Measurements from ENCODE around the gene MOB2. TPM values are rescaled to one million over a fixed set of nuclear protein-coding genes. Genes with fewer than 3 reads are reported as not detected.

Gene MOB2
- total RNA-seq, 2 experiments from 2014 or later = 22.4 to 27.5 TPM

DNA sequence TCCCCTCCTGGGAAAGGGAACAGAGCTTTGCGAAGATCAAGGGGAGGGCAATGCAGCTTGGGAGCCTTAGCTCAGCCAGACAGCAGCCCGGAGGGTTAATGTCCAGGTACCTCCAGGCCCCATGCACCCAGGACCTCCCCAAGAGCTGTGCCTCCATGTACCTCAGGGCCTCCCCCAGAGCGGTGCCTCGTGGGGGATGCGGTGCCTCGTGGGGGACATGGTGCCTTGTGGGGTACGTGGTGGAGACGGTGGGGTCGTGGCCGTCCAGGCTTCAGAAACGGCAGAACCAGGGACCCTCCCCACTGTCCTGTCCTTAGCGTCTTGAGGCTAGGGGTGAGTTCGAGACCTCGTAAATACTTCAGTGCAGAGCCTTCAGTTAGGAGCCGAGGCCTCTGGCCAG is 63.6 kb downstream of the MOB2 start:
- Histone ChIP-seq H3K79me2 (ENCODE audit: insufficient read depth, low read depth, low read length) (no peaks in the 10 kb centered on the region), H3K9me2 (ENCODE audit: insufficient read depth, low read length) (no peaks in the 10 kb centered on the region), H3K27ac (ENCODE audit: low read depth, low read length, poor library complexity, severe bottlenecking) (no peak overlapping the region), H3K9me3 (ENCODE audit: low read length) (peaks cover 10% of the 10 kb centered on the region; the same call in 1 of the 2 replicates), H4K20me1 (ENCODE audit: insufficient read depth, low read length) (no peaks in the 10 kb centered on the region), H3K36me3 (ENCODE audit: insufficient read depth, low read length) (no peaks in the 10 kb centered on the region), H3K4me2 (ENCODE audit: low read length) (no peak overlapping the region), H3K4me3 (ENCODE audit: low read depth, low read length, poor library complexity, severe bottlenecking) (no peak overlapping the region), H3K4me1 (ENCODE audit: insufficient read depth, low read length, poor library complexity, severe bottlenecking) (no peaks in the 10 kb centered on the region), H2AFZ (ENCODE audit: low read length) (no peak overlapping the region)
- no peak for DNase-seq (ENCODE audit: low spot score)
- CTCF ChIA-PET (ENCODE audit: unreplicated experiment) = no interaction called here
- TF ChIP-seq EZH2phosphoT487 (IDR thresholded peaks at IDR 0.05; ENCODE audit: borderline replicate concordance, low read depth, low read length) = no peak
- TF ChIP-seq, protein P1, sequence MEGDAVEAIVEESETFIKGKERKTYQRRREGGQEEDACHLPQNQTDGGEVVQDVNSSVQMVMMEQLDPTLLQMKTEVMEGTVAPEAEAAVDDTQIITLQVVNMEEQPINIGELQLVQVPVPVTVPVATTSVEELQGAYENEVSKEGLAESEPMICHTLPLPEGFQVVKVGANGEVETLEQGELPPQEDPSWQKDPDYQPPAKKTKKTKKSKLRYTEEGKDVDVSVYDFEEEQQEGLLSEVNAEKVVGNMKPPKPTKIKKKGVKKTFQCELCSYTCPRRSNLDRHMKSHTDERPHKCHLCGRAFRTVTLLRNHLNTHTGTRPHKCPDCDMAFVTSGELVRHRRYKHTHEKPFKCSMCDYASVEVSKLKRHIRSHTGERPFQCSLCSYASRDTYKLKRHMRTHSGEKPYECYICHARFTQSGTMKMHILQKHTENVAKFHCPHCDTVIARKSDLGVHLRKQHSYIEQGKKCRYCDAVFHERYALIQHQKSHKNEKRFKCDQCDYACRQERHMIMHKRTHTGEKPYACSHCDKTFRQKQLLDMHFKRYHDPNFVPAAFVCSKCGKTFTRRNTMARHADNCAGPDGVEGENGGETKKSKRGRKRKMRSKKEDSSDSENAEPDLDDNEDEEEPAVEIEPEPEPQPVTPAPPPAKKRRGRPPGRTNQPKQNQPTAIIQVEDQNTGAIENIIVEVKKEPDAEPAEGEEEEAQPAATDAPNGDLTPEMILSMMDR (conservative IDR thresholded peaks at IDR 0.05; ENCODE audit: low read length) = no peak
- intact Hi-C loops (cut with micrococcal nuclease; ENCODE audit: unreplicated experiment) = no loop called here
- no TSS peak for BruUV-seq (replicated peaks)
- POLR2A ChIA-PET = no interaction called here

- peaks cover 10% of the 10 kb centered on the region; the same call in 1 of the 2 replicates for H3K9me3 ChIP-seq (ENCODE audit: low read length)
- BruUV-seq (replicated peaks) = no TSS peak
- no peak overlapping the region for H3K4me3 ChIP-seq (ENCODE audit: low read depth, low read length, poor library complexity, severe bottlenecking)
- no peak overlapping the region for H3K4me2 ChIP-seq (ENCODE audit: low read length)
- no peaks in the 10 kb centered on the region for H3K9me2 ChIP-seq (ENCODE audit: insufficient read depth, low read length)
- no peak for DNase-seq (ENCODE audit: low spot score)
- no peak overlapping the region for H2AFZ ChIP-seq (ENCODE audit: low read length)
- ChIA-PET CTCF (ENCODE audit: unreplicated experiment) (no interaction called here), POLR2A (no interaction called here)
- H3K27ac ChIP-seq (ENCODE audit: low read depth, low read length, poor library complexity, severe bottlenecking) = no peak overlapping the region
- intact Hi-C loops (cut with micrococcal nuclease; ENCODE audit: unreplicated experiment) = no loop called here
- H4K20me1 ChIP-seq (ENCODE audit: insufficient read depth, low read length) = no peaks in the 10 kb centered on the region
- TF ChIP-seq, protein P1 (conservative IDR thresholded peaks at IDR 0.05; ENCODE audit: low read length) = no peak
- no peak for TF ChIP-seq EZH2phosphoT487 (IDR thresholded peaks at IDR 0.05; ENCODE audit: borderline replicate concordance, low read depth, low read length)
- H3K4me1 ChIP-seq (ENCODE audit: insufficient read depth, low read length, poor library complexity, severe bottlenecking) = no peaks in the 10 kb centered on the region
- H3K79me2 ChIP-seq (ENCODE audit: insufficient read depth, low read depth, low read length) = no peaks in the 10 kb centered on the region
- no peaks in the 10 kb centered on the region for H3K36me3 ChIP-seq (ENCODE audit: insufficient read depth, low read length)
Observed at GRCh38 chr11:1422481-1422880, 64.1 kb downstream of the MOB2 start.

DNA sequence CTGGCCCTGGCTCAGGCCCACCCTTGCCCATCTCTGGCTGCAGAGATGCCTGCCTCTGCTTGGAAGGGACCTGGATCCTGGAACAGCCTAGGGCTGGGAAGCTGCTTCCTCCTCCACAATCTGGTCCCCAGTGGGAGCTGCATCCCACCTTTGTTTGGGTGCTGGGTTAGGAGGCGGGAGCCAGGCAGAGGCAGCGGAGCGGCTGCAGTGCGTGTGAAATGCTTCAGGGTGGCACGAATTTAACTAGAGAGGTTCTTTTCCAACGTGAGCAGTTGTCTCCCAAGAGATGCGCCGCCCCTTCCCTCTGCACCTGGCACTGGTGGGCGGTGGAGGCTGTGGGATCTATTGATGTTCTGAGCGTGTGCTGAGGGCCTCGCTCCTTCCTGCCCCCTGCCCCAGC is 65.3 kb downstream of the MOB2 start:
- no peak overlapping the region for H2AFZ ChIP-seq (ENCODE audit: low read length)
- no TSS peak for BruUV-seq (replicated peaks)
- no peaks in the 10 kb centered on the region for H3K9me2 ChIP-seq (ENCODE audit: insufficient read depth, low read length)
- TF ChIP-seq EZH2phosphoT487 (IDR thresholded peaks at IDR 0.05; ENCODE audit: borderline replicate concordance, low read depth, low read length) = no peak
- TF ChIP-seq, protein P1 (conservative IDR thresholded peaks at IDR 0.05; ENCODE audit: low read length) = no peak
- no peaks in the 10 kb centered on the region for H4K20me1 ChIP-seq (ENCODE audit: insufficient read depth, low read length)
- H3K9me3 ChIP-seq (ENCODE audit: low read length) = peaks cover 21% of the 10 kb centered on the region; the same call in 1 of the 2 replicates
- ChIA-PET POLR2A (no interaction called here), CTCF (ENCODE audit: unreplicated experiment) (no interaction called here)
- H3K4me3 ChIP-seq (ENCODE audit: low read depth, low read length, poor library complexity, severe bottlenecking) = no peak overlapping the region
- no peaks in the 10 kb centered on the region for H3K79me2 ChIP-seq (ENCODE audit: insufficient read depth, low read depth, low read length)
- DNase-seq (ENCODE audit: low spot score) = no peak
- no peaks in the 10 kb centered on the region for H3K36me3 ChIP-seq (ENCODE audit: insufficient read depth, low read length)
- intact Hi-C loops (cut with micrococcal nuclease; ENCODE audit: unreplicated experiment) = no loop called here
- H3K27ac ChIP-seq (ENCODE audit: low read depth, low read length, poor library complexity, severe bottlenecking) = no peak overlapping the region
- no peak overlapping the region for H3K4me2 ChIP-seq (ENCODE audit: low read length)
- no peaks in the 10 kb centered on the region for H3K4me1 ChIP-seq (ENCODE audit: insufficient read depth, low read length, poor library complexity, severe bottlenecking)
